Activated naive CD4-positive, alpha-beta T cell treated with anti-CD3 and anti-CD28 coated beads, Interleukin-2, amount 10 ng/mL, durations not matched to agents 7 days and 5 days (primary cell): ENCODE measurements around the gene CCDC179.
A peak's percentile ranks its signal among the peaks of the same experiment; 100 is the strongest.

Source experiments
- CTCF ChIA-PET: fragments of 350-600 bp; sonication (Branson Sonifier 250); formaldehyde crosslinking; loops from one replicate; lab custom pipeline; 2021; ENCODE audit warnings: antibody characterized with exemption; lab: Charles Lee
- DNase-seq: peaks from one replicate; pipeline ENCODE4 v3.0.0-alpha.2; 2020
- H3K27ac Mint-ChIP-seq: one replicate; pipeline ENCODE4 v1.8.0; 2021; ENCODE audit warnings: mild to moderate bottlenecking, moderate library complexity, mixed read lengths
- H3K27me3 Mint-ChIP-seq: one replicate; pipeline ENCODE4 v1.8.0; 2021; ENCODE audit warnings: mild to moderate bottlenecking, mixed read lengths
- H3K36me3 Mint-ChIP-seq: one replicate; pipeline ENCODE4 v1.8.0; 2021; ENCODE audit warnings: mixed read lengths
- H3K4me1 Mint-ChIP-seq: one replicate; pipeline ENCODE4 v1.8.0; 2021; ENCODE audit warnings: mixed read lengths
- H3K4me3 Mint-ChIP-seq: one replicate; pipeline ENCODE4 v1.8.0; 2021; ENCODE audit warnings: mild to moderate bottlenecking, moderate library complexity, mixed read lengths
- H3K9me3 Mint-ChIP-seq: one replicate; pipeline ENCODE4 v1.8.0; 2021; ENCODE audit warnings: mixed read lengths

The CCDC179 gene

DNA sequence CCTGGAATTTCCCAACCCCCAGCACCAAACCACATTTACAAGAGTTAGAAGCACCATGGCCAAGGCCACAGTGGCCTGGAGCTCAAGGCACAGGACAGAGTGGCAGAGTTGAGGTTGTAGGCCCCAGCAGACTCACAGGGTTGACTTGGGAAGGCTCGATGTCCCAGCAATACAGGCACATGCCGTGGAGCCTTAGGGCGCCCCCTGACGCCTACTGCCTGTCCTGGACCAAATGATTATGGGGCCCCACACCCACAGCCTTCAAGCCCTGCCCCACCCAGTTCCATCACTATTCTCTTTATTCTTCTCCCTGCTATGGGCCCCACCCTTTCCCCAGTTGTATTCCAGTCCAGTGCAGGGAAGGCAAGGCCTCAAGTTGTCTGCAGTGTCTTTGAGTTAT lies at the start of gene CCDC179:
Gene CCDC179, minus strand, starts transcription at position 234 of the 400 bp plus-strand sequence. Its CDS starts 53 bp downstream, at position 181.
- Mint-ChIP-seq H3K36me3 (no peaks in the 10 kb centered on the region), H3K27ac (no peak within 1 kb of the TSS), H3K9me3 (no peaks in the 10 kb centered on the region), H3K27me3 (no peaks in the 10 kb centered on the region), H3K4me3 (no peak within 1 kb of the TSS), H3K4me1 (no peaks in the 10 kb centered on the region)
- CTCF ChIA-PET = interaction anchor here (1.9 kb wide), 1 partner anchor 16 kb away, joined by 9 read pairs; no protein-coding TSS in a partner anchor
- DNase-seq = no peak

DNA sequence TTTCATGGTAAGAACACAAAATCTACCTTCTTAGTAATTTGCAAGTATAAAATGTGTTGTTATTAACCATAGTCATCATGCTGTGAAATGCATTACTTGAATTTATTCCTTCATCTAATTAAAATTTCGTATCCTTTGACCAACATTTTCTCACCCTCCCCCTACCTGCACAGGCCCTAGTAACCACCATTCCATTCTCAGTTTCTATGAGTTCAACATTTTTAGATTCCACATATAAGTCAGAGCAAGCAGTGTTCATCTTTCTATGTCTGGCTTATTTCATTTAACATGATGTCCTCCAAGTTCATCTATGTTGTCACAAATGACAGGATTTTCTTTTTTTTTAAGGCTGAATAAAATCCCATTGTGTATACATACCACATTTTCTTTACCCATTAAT lies 43.5 kb upstream of the CCDC179 start:
- H3K27ac Mint-ChIP-seq = no peak overlapping the region

DNA sequence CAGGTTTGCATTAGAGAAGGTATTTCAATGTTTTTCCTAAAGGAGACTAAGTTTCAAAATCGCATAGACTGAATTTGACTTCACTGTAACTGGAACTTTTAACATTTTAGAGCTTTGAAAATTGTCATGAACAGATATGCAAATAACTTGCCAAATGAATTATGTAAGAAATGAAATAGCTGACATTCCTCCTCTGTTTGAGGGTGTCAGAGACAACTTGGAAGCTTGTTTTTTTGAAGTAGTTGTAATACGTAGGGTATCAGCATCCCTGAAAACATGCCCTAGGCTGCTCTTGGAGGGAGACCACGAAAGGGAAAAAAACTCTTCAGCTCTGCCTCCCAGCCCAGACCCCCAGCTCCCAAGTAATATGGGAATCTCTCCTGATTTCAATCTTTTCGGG lies 41.3 kb upstream of the CCDC179 start:
- CTCF ChIA-PET = interaction anchor here (0.9 kb wide), 1 partner anchor 28 kb away, joined by 3 read pairs; no protein-coding TSS in a partner anchor
- H3K9me3 Mint-ChIP-seq = no peaks in the 10 kb centered on the region
- H3K4me3 Mint-ChIP-seq = no peak overlapping the region
- no peaks in the 10 kb centered on the region for H3K36me3 Mint-ChIP-seq
- H3K27ac Mint-ChIP-seq = no peak overlapping the region
- no peak for DNase-seq
- H3K4me1 Mint-ChIP-seq = peaks cover 1% of the 10 kb centered on the region
- no peaks in the 10 kb centered on the region for H3K27me3 Mint-ChIP-seq

More for the DNA sequence above, 43.5 kb upstream of the CCDC179 start:
- Mint-ChIP-seq H3K27me3 (no peaks in the 10 kb centered on the region), H3K4me1 (peaks cover 3% of the 10 kb centered on the region), H3K4me3 (no peak overlapping the region), H3K36me3 (no peaks in the 10 kb centered on the region), H3K9me3 (no peaks in the 10 kb centered on the region)
- DNase-seq = no peak
- CTCF ChIA-PET = no interaction called here

DNA sequence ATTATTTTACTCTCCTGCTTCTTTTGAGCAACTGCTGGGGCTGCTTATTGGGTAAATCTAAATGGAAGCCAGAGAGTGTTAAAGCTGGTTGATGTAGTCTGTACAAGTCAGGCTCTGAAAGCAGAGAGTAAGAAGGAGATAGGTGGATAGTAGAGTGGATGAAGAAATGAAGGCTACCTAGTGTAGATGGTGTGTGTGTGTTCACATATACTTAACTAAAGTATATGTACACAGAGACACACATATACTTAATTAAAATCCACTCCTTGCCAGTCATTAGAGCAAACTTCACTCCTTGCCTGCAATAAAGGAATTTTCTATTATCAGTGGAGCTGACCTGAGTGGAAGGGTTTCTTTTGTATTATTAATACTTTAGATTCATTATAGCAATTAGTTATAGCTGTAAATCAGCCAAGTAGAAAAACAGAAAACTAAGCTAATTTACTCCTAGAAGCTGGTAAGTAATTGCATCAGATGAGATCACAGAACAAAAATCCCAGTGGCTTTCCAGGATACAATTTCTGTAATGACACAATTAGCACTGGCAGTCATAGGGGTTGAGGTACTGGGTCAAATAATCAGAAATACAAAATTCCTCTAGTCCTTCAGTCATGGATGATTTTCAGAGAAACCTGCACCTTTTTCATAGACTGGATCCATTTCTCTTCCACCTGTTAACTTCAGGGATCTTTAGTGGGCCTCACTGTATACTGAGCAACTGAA lies 40.7 kb upstream of the CCDC179 start:
- no peaks in the 10 kb centered on the region for H3K4me1 Mint-ChIP-seq
- no peaks in the 10 kb centered on the region for H3K27me3 Mint-ChIP-seq
- no peak for DNase-seq
- H3K36me3 Mint-ChIP-seq = no peaks in the 10 kb centered on the region
- H3K27ac Mint-ChIP-seq = no peak overlapping the region
- H3K9me3 Mint-ChIP-seq = no peaks in the 10 kb centered on the region
- CTCF ChIA-PET = interaction anchor here (0.9 kb wide), 1 partner anchor 27 kb away, joined by 3 read pairs; no protein-coding TSS in a partner anchor
- H3K4me3 Mint-ChIP-seq = no peak overlapping the region

DNA sequence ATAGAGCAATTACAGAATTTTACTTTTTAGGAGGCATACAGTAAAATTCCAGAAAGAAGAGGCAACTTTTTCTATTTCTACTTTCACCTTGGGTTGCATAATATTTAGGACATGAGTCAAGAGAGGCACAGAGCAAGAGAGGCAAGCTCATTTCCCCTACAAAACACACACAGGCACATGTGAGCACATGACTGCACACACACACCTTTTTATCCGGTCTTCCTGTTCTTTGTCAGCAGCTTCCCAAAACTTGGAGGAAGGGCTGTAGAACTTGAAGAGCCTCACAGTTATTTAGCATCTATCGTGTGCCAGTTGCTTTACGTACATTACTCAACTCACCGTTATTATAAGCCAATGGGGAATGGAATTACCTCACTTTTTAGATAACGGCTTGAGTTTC lies 37.8 kb upstream of the CCDC179 start:
- Mint-ChIP-seq H3K9me3 (no peaks in the 10 kb centered on the region), H3K4me3 (no peak overlapping the region), H3K27ac (no peak overlapping the region), H3K4me1 (no peaks in the 10 kb centered on the region), H3K36me3 (no peaks in the 10 kb centered on the region), H3K27me3 (no peaks in the 10 kb centered on the region)
- no peak for DNase-seq
- CTCF ChIA-PET = no interaction called here

DNA sequence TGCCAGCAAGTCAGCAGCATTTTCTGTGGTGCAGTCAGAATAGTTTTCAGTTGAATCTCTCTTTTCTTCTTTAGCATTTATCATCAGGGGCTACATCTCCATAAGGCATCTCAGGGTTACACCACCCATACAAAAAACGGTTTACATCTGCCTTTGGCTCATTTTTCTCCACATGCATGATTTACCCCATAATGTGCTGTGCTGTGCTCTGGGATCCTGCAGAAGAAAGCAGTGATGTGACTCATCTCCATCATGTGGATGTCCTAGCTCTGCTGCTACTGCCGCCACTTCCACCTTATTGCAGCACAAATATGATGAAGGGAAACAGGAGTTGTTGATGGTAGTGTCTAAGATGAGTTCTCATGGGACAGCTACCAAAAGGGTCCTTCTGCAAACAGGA lies 30.0 kb upstream of the CCDC179 start:
- H3K4me3 Mint-ChIP-seq = no peak overlapping the region
- DNase-seq = no peak
- peaks cover 3% of the 10 kb centered on the region for H3K9me3 Mint-ChIP-seq
- no peaks in the 10 kb centered on the region for H3K4me1 Mint-ChIP-seq
- no peaks in the 10 kb centered on the region for H3K36me3 Mint-ChIP-seq
- CTCF ChIA-PET = no interaction called here
- no peak overlapping the region for H3K27ac Mint-ChIP-seq
- H3K27me3 Mint-ChIP-seq = no peaks in the 10 kb centered on the region

DNA sequence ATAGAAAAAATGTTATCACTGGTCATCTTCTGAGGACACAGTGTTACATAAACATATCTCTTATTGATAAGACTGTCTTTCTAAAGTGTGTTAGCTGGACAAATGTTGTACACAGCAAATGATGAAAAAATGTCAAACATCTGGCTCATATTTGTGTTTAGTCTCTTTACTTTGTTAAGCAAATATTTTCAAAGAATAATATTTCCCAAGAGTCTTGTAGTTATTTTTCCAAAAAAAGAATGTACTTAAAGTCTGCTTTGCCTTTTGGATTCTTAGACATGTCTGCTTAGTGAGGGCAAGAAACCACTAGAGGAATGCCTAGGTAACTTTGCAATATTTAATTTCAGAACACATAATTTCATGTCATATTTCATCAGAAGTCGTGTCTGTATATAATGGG lies 23.9 kb upstream of the CCDC179 start:
- H3K4me3 Mint-ChIP-seq = no peak overlapping the region
- H3K27ac Mint-ChIP-seq = no peak overlapping the region
- H3K27me3 Mint-ChIP-seq = no peaks in the 10 kb centered on the region
- no peak for DNase-seq
- H3K36me3 Mint-ChIP-seq = no peaks in the 10 kb centered on the region
- CTCF ChIA-PET = no interaction called here
- H3K9me3 Mint-ChIP-seq = no peaks in the 10 kb centered on the region
- H3K4me1 Mint-ChIP-seq = no peaks in the 10 kb centered on the region

DNA sequence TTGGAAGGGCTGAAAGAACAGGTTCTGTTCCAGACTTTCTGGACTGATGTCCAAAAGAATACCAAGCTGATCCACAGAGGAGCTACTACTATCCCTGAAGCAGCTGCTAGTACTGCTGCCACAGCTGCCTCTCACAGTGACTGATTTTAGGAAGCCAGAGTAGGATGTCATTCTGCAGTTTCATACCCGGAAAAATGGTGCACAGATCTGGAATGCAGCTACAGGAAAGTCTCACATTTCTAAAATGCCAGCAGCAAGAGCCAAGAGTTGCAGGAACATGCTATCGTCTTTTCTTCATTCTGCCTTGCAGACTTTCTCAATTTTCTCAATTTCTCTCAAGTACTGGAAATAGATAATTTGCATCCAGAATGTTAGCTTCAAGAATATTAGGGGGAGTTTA lies 19.4 kb upstream of the CCDC179 start:
- H3K36me3 Mint-ChIP-seq = no peaks in the 10 kb centered on the region
- H3K4me3 Mint-ChIP-seq = no peak overlapping the region
- CTCF ChIA-PET = no interaction called here
- H3K9me3 Mint-ChIP-seq = no peaks in the 10 kb centered on the region
- no peak for DNase-seq
- no peak overlapping the region for H3K27ac Mint-ChIP-seq
- H3K27me3 Mint-ChIP-seq = no peaks in the 10 kb centered on the region
- no peaks in the 10 kb centered on the region for H3K4me1 Mint-ChIP-seq

DNA sequence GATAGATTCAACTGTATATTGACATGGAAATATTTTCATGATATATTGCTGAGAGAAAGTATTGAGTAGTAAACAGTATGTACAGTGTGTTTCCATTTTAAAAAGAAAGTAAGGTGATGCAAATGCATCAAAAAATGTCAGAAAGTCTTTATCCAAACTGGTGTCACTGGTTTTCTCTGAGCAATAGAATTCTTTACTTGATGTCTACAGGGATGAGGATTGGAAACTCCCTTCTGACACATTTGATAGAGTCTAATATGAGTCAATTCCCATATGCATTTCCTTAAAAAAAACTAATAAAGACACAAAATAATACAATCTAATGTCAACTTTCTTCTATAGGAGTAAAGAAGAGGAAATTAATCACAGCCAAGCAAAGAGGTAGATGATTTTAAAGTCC lies 18.3 kb upstream of the CCDC179 start:
- Mint-ChIP-seq H3K27ac (no peak overlapping the region), H3K27me3 (no peaks in the 10 kb centered on the region), H3K4me1 (no peaks in the 10 kb centered on the region), H3K36me3 (no peaks in the 10 kb centered on the region), H3K9me3 (no peaks in the 10 kb centered on the region), H3K4me3 (no peak overlapping the region)
- CTCF ChIA-PET = no interaction called here
- no peak for DNase-seq

DNA sequence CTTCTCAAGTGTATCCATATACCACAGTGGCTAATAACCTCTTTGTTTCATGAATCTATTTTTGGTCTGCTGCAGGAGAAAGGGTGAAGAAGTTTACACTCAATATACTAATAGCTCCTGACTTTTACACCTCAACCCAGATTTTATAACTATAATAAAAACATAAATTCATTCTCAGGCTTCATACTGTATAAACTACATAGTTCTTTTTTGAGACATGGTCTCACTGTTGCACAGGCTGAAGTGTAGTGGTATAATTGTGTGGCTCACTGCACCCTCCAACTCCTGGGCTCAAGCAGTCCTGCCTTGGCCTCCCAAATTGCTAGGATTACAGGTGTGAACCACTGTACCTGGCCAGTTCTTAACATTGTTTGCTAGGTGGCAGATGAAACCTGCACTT lies 17.8 kb upstream of the CCDC179 start:
- H3K4me3 Mint-ChIP-seq = no peak overlapping the region
- no peak overlapping the region for H3K27ac Mint-ChIP-seq
- H3K27me3 Mint-ChIP-seq = no peaks in the 10 kb centered on the region
- H3K9me3 Mint-ChIP-seq = no peaks in the 10 kb centered on the region
- CTCF ChIA-PET = interaction anchor here (1.2 kb wide), 1 partner anchor 51 kb away, joined by 4 read pairs; no protein-coding TSS in a partner anchor
- no peaks in the 10 kb centered on the region for H3K4me1 Mint-ChIP-seq
- no peak for DNase-seq
- H3K36me3 Mint-ChIP-seq = no peaks in the 10 kb centered on the region

DNA sequence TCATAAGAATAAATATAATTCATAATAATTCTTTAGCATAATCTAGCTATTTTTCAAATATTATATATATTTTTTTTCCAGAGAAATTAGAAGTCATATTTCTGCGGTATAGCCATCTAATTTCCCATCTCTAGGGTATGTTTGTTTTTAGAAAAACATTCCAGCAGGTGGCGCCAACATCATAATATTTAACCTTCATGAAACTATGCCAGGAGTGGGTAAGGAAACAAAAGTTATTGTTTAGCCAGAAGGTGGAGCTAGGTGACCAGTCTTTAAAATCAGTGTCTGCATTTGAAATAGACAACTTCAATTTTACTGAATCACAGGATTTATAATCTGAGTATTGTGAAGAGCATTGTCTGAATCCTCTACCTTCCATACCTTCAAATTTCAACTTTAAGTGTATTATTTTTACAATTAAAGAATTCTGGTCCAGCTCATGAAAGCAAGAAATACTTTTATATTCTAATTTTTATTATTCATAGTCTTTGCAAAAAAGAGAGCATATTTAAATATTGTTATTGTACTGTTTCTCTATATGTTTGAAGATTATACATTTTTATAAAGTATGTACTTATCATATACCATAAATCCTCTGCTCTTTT lies 15.7 kb upstream of the CCDC179 start:
- CTCF ChIA-PET = interaction anchor here (0.6 to 3.4 kb wide), 8 partner anchors 15 to 238 kb away, joined by 3 to 9 read pairs (median 3); partner anchors contain the start of gene CCDC179
- Mint-ChIP-seq H3K27me3 (no peaks in the 10 kb centered on the region), H3K9me3 (no peaks in the 10 kb centered on the region), H3K36me3 (no peaks in the 10 kb centered on the region), H3K4me3 (no peak overlapping the region), H3K4me1 (no peaks in the 10 kb centered on the region), H3K27ac (no peak overlapping the region)
- DNase-seq = peak; percentile 71

DNA sequence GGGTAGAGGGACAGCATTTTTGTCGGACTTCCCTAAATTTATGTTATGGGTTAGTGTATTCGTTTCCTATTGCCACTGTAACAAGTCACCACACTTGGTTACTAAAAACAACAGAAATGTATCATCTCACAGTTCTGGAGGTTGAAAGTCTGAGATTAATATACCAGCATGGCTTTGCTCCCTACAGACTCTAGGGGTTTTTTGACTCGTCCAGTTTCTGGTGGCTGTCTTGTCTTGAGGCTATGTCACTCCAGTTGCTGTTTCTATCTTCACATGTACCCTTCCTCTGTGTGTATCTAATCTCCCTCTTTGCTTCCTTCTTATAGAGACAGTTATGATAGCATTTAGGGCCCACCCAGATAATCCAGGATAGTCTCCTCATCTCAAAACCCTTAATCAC lies 9.1 kb upstream of the CCDC179 start:
- no peaks in the 10 kb centered on the region for H3K36me3 Mint-ChIP-seq

DNA sequence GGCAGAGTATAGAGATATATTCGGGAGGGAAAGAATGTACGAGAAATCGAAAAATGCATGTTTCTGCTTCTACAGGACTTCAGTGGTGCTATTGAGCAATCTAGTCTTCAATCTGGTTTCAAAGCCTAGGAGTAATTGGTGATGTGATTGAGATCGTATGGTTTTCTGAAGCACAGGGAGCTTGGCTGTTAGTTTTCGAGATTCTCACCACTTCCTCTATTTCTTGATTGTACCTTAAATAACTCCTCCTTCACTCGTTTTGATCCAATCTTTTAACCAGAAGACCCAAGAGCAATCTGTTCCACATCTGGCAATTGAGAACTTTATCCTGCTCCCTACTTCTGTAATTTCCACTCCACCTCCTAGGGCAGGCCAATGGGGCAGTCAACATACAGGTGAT lies 518 bp downstream of the CCDC179 start:
- Mint-ChIP-seq H3K4me1 (no peaks in the 10 kb centered on the region), H3K27ac (no peak overlapping the region), H3K36me3 (no peaks in the 10 kb centered on the region), H3K4me3 (no peak overlapping the region), H3K27me3 (no peaks in the 10 kb centered on the region), H3K9me3 (no peaks in the 10 kb centered on the region)
- CTCF ChIA-PET = interaction anchor here (1.9 kb wide), 1 partner anchor 16 kb away, joined by 9 read pairs; no protein-coding TSS in a partner anchor
- no peak for DNase-seq

More for the DNA sequence above, 9.1 kb upstream of the CCDC179 start:
- no peak for DNase-seq
- Mint-ChIP-seq H3K27me3 (no peaks in the 10 kb centered on the region), H3K4me3 (no peak overlapping the region), H3K27ac (no peak overlapping the region), H3K9me3 (no peaks in the 10 kb centered on the region), H3K4me1 (no peaks in the 10 kb centered on the region)
- CTCF ChIA-PET = no interaction called here

DNA sequence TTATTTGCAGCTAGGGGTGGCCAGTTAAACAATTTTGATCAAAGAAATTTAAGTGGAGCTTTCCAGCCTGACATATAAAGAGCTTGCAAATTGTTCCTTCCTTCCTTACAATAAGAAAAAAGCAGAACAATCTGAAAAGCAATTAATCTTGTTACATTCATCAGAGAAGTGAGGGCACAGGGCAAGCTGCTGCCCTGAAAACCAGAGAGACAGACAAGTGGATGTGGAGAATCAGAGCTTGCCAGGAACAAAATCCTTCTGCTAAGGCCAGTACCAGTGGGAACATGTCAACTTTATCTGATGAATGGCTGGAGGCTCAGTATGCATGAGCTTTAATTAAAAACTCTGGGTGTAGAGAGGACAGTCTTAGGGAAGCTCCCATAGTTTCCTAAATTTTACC lies 8.8 kb downstream of the CCDC179 start:
- H3K27me3 Mint-ChIP-seq = no peaks in the 10 kb centered on the region

DNA sequence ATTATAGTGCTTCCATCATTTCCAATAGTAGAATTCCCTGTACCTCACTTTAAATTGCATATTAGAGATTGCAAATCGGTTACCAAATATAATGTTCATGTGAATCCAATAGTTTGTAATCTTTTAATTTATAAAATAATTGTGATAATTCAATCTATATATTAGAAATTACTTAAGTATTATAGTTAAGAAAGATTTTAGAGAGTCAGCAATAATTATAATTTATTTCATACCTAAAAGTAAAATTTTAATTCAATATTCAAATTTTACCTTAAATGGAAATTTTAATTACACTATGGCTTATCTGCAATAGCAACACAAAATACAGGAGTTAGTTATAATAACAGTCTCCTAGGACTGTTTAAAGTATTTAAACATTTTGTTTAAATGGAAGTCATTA lies 13.5 kb downstream of the CCDC179 start:
- H3K4me3 Mint-ChIP-seq = no peak overlapping the region
- H3K4me1 Mint-ChIP-seq = no peaks in the 10 kb centered on the region
- DNase-seq = no peak
- CTCF ChIA-PET = no interaction called here
- H3K9me3 Mint-ChIP-seq = no peaks in the 10 kb centered on the region
- no peak overlapping the region for H3K27ac Mint-ChIP-seq
- H3K27me3 Mint-ChIP-seq = no peaks in the 10 kb centered on the region
- no peaks in the 10 kb centered on the region for H3K36me3 Mint-ChIP-seq

More for the DNA sequence above, 8.8 kb downstream of the CCDC179 start:
- DNase-seq = no peak
- Mint-ChIP-seq H3K9me3 (peaks cover 7% of the 10 kb centered on the region), H3K4me1 (no peaks in the 10 kb centered on the region), H3K4me3 (no peak overlapping the region), H3K36me3 (no peaks in the 10 kb centered on the region), H3K27ac (no peak overlapping the region)
- CTCF ChIA-PET = interaction anchor here (0.9 kb wide), 1 partner anchor 20 kb away, joined by 3 read pairs; no protein-coding TSS in a partner anchor
